GM19324 (cell line): ENCODE results near the gene BCAR3.

ENCODE experiments used
- ATAC-seq: cut with Tn5 transposase; IDR thresholded peaks from one replicate; pipeline ENCODE4 v1.9.1; 2021; ENCODE audit warnings: mild to moderate bottlenecking, moderate library complexity; ENCODE audit not compliant: unreplicated experiment, low FRiP score

BCAR3 gene

DNA sequence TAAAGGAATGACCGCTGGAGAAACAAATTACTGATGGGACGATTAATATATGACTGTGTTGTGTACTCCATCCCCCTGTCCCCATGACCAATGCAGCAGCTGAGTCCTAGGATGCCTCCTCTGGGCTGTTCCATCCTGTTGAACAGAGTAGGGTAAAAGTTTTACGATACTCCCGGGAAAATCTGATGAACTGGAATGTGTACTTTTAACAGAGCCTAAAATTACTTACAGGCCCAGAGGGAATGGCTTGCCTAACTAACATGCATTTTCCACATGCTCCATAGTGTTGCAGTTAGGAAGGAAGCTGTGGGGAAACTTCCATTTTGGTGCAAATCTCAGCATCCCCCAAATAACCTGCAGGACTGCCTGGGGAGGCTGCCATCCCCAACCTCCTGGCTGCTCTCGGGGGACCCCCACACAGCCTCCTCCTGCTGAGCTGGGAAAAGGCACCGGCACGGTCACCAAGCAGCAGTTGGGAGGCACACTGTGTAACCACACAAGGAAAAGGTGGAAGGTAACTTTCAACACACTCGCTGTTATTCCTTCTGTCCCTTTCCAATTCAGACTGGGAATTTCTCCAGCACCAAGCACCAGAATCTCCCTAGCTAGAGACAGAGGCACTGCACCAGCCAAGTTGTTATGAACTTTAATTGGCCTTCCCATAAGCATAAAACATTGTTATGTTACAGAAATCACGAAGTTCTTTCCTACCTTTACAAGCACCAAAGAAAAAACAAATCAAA lies 97.2 kb downstream of the BCAR3 start:
- no peak for ATAC-seq

GRCh38 chr1:93581917-93582850 lies 99.5 kb downstream of the BCAR3 start:
- ATAC-seq: no peak

GRCh38 chr1:93579891-93580290 lies 101.7 kb downstream of the BCAR3 start:
- ATAC-seq: no peak

- ATAC-seq: no peak
Measured at GRCh38 chr1:93578911-93579825, 102.5 kb downstream of the BCAR3 start.

DNA sequence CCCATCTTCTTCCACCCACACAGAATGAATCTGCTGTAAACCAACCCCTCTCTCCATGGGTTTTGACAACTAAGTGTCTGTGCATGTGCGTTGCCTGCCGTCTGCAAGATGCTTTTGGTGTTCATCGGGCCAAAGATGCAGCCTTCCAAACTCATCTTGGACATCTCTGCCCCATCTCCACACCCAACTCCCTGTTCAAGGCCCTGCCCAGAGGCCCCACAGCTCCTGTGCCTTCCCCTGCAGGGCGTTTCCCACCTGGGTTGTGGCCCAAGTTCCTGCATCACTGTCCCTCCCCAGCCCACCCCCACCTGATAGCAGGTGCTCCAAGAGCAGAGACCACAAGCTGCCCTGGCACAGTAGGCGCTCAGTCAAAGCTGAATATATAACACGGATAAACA lies 103.2 kb downstream of the BCAR3 start:
- ATAC-seq: no peak

DNA sequence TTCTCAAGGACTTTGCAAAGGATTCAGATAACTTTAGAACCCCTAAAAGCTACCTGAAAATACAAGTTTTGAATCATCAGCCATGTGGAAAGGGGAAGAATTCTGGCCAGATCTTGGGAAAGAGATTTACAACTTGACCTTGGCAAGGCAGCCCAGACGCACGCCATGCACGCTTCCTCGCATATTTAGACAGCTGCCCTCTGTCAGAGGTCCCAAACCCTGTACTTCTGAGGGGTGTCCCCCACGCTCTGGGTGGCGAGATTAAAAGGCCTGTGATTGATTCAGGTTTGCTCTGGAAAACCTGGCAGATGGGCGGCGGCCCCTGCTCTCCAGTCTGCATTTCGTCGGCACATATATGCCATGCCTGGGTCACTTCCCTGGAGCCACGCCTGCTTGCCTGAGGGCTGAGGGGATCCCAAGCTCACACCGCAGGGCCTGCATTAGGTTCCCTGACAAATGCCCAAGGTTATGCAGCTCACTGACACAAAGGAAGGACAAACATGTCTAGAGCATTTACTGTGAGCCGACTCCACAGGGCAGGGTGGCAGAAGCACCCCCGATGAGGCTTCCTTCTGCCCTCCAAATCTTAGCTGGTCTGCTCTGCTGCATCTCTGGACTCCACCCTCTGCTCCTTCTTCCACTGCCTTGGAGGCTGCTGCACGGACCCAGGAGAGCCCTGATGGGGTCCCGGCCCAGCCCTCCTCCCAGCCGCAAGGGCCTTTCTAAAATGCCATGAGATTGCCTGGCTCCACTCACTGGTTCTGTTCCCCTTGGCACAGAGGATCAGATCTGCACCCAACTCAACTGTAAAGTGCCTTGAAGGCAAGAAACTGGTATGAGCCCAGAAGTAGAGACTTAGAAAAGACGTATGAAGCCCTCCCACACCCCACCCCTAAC lies 103.9 kb downstream of the BCAR3 start:
- no peak for ATAC-seq

DNA sequence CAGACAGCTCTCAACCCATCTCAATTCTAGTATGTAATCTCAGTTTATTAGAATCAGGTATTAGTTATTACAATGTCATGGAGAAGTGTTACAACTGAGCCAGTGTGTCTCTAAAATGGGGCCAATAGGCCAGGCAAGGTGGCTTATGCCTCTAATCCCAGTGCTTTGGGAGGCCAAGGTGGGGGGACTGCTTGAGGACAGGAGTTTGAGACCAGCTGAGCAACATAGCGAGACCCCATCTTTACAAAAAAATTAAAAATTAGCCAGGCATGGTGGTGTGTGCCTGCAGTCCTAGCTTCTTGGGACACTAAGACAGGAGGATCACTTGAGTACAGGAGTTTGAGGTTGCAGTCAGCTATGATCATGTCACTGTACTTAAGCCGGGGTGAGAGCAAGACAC lies 104.9 kb downstream of the BCAR3 start:
- no peak for ATAC-seq

GRCh38 chr1:93576346-93576745 lies 105.3 kb downstream of the BCAR3 start:
- ATAC-seq: no peak

- no peak for ATAC-seq
Measured at GRCh38 chr1:93575621-93576284, 105.9 kb downstream of the BCAR3 start.

DNA sequence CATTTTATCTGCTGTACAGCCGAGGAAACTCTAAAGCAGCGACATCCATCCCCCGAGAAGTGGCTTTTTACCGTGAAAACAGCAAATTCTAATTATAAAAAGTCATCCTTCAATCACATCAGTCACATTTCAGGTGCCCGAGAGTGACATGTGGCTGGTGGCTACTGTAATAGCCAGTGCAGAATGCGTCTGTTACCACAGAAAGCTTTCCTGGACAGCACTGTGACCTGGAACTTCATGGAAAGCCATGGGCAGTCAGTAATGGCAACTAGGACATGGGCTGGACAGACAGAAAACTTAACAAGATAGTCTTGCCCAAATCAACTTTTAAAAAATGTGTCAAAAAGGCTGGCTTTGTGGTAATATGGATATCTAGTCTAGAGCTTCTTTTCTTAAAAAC lies 106.6 kb downstream of the BCAR3 start:
- no peak for ATAC-seq

DNA sequence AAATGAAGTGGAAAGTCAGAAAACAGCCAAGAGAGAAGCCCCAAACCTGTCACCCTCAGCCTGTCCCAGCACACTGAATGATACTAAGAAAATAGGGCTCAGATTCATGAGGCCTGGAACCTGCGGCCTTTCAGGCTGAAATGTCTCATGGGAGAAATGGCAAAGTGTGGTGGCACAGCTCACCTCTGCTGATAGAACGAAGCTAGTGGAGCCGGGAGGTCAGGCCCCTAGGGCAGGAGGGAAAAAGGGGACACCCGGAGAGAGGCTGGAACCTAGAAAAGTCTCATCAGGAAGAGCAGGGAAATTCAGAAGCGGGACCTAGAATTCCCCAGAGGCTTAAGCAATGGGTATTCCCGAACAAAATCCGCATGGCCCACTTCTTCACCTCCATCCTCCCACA lies 107.1 kb downstream of the BCAR3 start:
- ATAC-seq: no peak

GRCh38 chr1:93573940-93574469 lies 107.6 kb downstream of the BCAR3 start:
- ATAC-seq: no peak

- ATAC-seq: no peak
Measured at GRCh38 chr1:93571623-93572310, 109.9 kb downstream of the BCAR3 start.

DNA sequence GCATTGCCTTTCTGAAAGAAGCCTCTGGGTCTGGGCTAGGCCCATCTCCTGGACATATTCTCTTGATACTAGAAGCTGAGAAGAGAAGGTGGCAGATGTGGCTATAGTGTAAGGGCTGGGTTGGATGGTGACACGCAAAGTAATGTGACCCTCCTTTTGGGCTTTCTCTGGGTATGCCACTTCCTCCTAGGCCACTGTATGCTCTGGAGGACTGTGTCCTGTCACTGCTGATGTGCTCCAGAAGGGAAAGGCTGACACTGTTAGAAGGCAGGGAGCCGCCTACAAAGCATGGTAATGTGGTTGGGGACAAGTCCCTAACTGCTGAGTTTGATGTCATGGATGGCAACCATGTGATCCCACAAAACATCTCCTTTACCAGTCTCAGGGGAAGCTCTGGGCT lies 112.1 kb downstream of the BCAR3 start:
- ATAC-seq: no peak

DNA sequence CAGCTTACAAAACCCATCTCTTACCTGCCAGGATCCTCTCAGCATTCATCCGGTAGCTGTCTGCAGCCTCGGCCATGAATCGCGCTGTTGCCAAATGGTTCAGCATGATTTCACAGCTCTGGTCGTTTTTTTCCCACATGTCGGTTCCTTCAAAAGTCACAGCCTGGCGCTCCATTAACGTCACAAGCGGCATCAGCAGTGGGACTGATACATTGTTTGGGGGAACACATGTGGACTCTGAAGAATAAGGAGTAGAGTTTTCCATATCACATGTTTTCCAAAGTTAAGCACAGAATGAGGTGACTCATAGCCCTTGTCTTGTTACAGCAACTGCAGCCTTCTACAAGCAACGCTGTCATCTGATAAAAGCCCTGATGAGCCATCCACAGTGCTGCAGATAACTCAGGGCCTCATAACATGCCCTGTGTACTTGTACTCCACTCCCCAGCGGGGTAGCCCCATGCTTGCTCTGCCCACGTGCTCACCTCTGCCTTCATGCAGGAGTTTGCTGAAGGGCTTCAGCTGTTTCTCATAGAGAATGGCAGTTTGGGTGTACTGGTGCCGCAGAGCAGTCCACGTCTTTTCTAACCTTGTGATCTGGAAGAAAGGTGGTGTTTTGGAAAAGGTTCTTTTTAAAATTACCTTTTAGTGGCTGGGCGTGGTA lies 114.2 kb downstream of the BCAR3 start:
- no peak for ATAC-seq

GRCh38 chr1:93566227-93566626 lies 115.4 kb downstream of the BCAR3 start:
- ATAC-seq: no peak

DNA sequence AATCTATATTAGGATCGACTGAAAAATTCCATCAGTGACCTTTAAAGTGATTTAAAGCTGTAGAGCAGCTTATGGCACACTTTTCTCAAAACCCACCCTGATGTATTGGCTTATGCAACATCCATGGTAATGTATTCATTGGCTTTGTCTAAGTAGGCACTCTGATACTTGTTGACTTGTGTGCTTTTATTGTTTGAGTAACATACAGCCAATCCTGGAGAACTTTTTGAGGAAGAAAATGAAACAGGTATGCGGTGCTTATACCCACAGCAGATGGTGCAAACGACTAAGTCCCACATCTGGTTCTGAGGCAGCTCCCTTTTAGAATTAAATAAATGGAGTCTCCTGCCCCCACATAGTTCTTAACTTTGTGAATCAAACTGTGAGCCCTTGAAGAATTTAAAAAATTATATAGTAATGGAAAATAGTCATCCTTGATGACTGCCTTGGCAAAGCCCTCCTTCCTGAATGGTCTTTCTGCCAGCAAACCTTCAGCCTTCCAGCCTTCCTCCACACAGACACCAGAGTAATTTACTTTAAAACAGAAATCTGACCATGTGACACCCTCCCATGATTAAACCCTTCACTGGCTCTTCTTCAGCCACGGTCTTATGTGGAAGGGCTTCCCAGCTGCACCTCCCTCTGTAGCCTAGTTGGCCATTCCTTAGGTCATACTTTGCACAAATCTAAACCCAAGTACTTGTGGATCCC lies 116.0 kb downstream of the BCAR3 start:
- no peak for ATAC-seq
